Hepatocyte (in vitro differentiated cells): ENCODE results near the gene SPDEF. TPM values are rescaled to one million over a fixed set of nuclear protein-coding genes. Genes with fewer than 3 reads are reported as not detected.

Experiments
- DNase-seq: peaks from one replicate; pipeline ENCODE4 v3.0.0-alpha.2; 2016; ENCODE audit warnings: low spot score
- H2AFZ ChIP-seq: fragments of 200-600 bp; sonication (generic); 2 replicates; pipeline ENCODE4 v1.6.0; 2016; ENCODE audit warnings: antibody characterized with exemption, mild to moderate bottlenecking
- H3K27ac ChIP-seq: fragments of 200-600 bp; sonication (generic); 2 replicates; pipeline ENCODE4 v1.5.1; 2016; ENCODE audit warnings: mild to moderate bottlenecking
- H3K27me3 ChIP-seq: fragments of 200-600 bp; sonication (generic); 2 replicates; pipeline ENCODE4 v1.6.1; 2016
- H3K36me3 ChIP-seq: fragments of 200-600 bp; sonication (generic); replicated peaks from 2 replicates; pipeline ENCODE4 v1.5.1; 2016; ENCODE audit warnings: low read depth; ENCODE audit not compliant: insufficient read depth
- H3K4me1 ChIP-seq: fragments of 200-600 bp; sonication (generic); 2 replicates; pipeline ENCODE4 v1.5.1; 2016; ENCODE audit warnings: mild to moderate bottlenecking, moderate library complexity; ENCODE audit not compliant: insufficient read depth
- H3K4me2 ChIP-seq: fragments of 200-600 bp; sonication (generic); 2 replicates; pipeline ENCODE4 v1.6.0; 2016
- H3K4me3 ChIP-seq: fragments of 200-600 bp; sonication (generic); 2 replicates; pipeline ENCODE4 v1.5.1; 2016; ENCODE audit warnings: mild to moderate bottlenecking
- H3K79me2 ChIP-seq: fragments of 200-600 bp; sonication (generic); 2 replicates; pipeline ENCODE4 v1.6.0; 2017; ENCODE audit warnings: mild to moderate bottlenecking
- H3K9me2 ChIP-seq: fragments of 200-600 bp; sonication (generic); replicated peaks from 2 replicates; pipeline ENCODE4 v1.6.0; 2017; ENCODE audit warnings: mild to moderate bottlenecking; ENCODE audit not compliant: insufficient read depth
- H3K9me3 ChIP-seq: fragments of 200-600 bp; sonication (generic); 2 replicates; pipeline ENCODE4 v1.5.1; 2016; ENCODE audit warnings: low read depth, mild to moderate bottlenecking
- H4K20me1 ChIP-seq: fragments of 200-600 bp; sonication (generic); 2 replicates; pipeline ENCODE4 v1.6.0; 2016; ENCODE audit warnings: mild to moderate bottlenecking; ENCODE audit not compliant: insufficient read depth, poor library complexity, severe bottlenecking
- EZH2 ChIP-seq: fragments of 200-600 bp; sonication (generic); IDR thresholded peaks from 2 replicates; pipeline ENCODE4 v1.6.1; 2016; ENCODE audit warnings: antibody characterized with exemption, mild to moderate bottlenecking, borderline replicate concordance
- EZH2phosphoT487 ChIP-seq: fragments of 200-600 bp; sonication (generic); IDR thresholded peaks from one replicate; pipeline ENCODE4 v1.6.1; 2018; ENCODE audit warnings: antibody characterized with exemption, mild to moderate bottlenecking, low read depth, moderate library complexity; ENCODE audit not compliant: unreplicated experiment, severe bottlenecking
- WGBS: methylation state at CpG from one replicate; pipeline ENCODE4 v1.1.6; 2016; ENCODE audit warnings: low lambda C conversion rate; ENCODE audit errors: missing lambda C conversion rate; 5-methylcytosine and 5-hydroxymethylcytosine counted together
- polyA plus RNA-seq: library from polyadenylated mRNA; unstranded; fragments of >200 nt; fragmentation: Nextera tagmentation; extraction: Ambion mirVana; gene quantifications from 2 replicates; pipeline ENCODE4 v1.2.1, GENCODE V29; 2016
- total RNA-seq: library from RNA; depleted of rRNA; stranded (reverse); fragments of >200 nt; gene quantifications from 2 replicates; pipeline ENCODE4 v1.2.3, GENCODE V29; 2014
- TF ChIP-seq, protein P1 (sequence below): fragments of 200-600 bp; sonication (generic); IDR thresholded peaks from 2 replicates; pipeline ENCODE4 v1.5.1; 2016; ENCODE audit warnings: antibody characterized with exemption, mild to moderate bottlenecking; ENCODE audit not compliant: poor library complexity

SPDEF gene
- total and polyA plus RNA-seq, 2 experiments from 2014 or later, result 0.80 to 1.5 TPM

DNA sequence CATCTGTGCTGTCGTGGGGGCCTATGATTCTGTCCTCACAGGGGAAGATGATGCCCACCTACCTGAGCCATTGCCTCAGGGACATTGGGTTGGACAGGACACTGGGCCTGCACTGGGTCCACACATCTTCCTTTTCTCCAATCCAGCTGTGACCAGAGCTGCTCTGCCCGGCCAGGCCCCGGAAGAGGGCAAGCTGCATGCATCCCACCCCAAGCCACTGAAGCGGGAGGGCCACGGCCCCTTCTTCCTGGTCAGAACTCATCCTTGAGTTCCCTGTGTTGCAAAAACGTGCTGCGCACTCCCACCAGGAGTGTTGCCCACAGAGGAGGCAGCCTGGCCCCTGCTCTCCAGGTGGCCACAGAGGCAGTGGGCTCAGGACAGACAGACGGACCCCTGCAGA lies 38.2 kb downstream of the SPDEF start:
- no peaks in the 10 kb centered on the region for H3K36me3 ChIP-seq
- H3K27ac ChIP-seq, result no peak overlapping the region
- no peak for DNase-seq
- no peak overlapping the region for H3K4me3 ChIP-seq
- no peak overlapping the region for H3K4me2 ChIP-seq
- no peaks in the 10 kb centered on the region for H3K9me2 ChIP-seq
- no peaks in the 10 kb centered on the region for H3K9me3 ChIP-seq
- H2AFZ ChIP-seq, result no peak overlapping the region
- H4K20me1 ChIP-seq, result no peaks in the 10 kb centered on the region
- TF ChIP-seq EZH2 (no peak), EZH2phosphoT487 (no peak)
- TF ChIP-seq, protein P1, sequence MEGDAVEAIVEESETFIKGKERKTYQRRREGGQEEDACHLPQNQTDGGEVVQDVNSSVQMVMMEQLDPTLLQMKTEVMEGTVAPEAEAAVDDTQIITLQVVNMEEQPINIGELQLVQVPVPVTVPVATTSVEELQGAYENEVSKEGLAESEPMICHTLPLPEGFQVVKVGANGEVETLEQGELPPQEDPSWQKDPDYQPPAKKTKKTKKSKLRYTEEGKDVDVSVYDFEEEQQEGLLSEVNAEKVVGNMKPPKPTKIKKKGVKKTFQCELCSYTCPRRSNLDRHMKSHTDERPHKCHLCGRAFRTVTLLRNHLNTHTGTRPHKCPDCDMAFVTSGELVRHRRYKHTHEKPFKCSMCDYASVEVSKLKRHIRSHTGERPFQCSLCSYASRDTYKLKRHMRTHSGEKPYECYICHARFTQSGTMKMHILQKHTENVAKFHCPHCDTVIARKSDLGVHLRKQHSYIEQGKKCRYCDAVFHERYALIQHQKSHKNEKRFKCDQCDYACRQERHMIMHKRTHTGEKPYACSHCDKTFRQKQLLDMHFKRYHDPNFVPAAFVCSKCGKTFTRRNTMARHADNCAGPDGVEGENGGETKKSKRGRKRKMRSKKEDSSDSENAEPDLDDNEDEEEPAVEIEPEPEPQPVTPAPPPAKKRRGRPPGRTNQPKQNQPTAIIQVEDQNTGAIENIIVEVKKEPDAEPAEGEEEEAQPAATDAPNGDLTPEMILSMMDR, result no peak
- no peaks in the 10 kb centered on the region for H3K79me2 ChIP-seq
- WGBS, result 94% methylated on average over 8 of the region's 8 CpGs
- H3K4me1 ChIP-seq, result peaks cover 4% of the 10 kb centered on the region
- H3K27me3 ChIP-seq, result peaks cover 5% of the 10 kb centered on the region

DNA sequence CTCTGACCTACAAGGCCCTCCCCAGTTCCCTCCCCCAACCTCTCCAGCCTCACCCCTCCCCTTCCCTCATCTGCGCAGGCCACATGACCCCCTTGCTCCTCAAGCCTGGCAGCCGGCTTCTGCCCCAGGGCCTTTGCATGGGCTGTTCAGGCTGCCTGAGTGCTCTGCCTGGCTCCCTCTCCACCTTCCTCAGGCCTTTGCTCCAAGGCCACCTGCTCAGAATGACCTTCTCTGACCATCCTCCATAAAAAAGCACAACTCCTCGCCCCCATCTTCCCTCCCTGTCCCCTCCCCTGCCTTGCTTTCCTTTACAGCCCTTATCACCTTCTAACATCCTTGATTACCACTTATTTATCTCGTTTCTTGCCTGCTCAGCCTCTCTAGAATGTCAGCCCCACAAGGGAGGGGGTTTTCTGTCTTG lies 38.7 kb downstream of the SPDEF start:
- Histone ChIP-seq H3K36me3 (no peaks in the 10 kb centered on the region), H3K27me3 (peaks cover 5% of the 10 kb centered on the region), H3K9me2 (no peaks in the 10 kb centered on the region), H3K4me1 (peaks cover 4% of the 10 kb centered on the region), H3K27ac (no peak overlapping the region), H3K4me2 (no peak overlapping the region), H3K4me3 (no peak overlapping the region), H3K79me2 (no peaks in the 10 kb centered on the region), H2AFZ (no peak overlapping the region), H4K20me1 (no peaks in the 10 kb centered on the region), H3K9me3 (no peaks in the 10 kb centered on the region)
- WGBS, result 78% methylated on average over 4 of the region's 4 CpGs
- DNase-seq, result no peak
- TF ChIP-seq EZH2 (no peak), EZH2phosphoT487 (no peak)
- TF ChIP-seq, protein P1, result no peak

DNA sequence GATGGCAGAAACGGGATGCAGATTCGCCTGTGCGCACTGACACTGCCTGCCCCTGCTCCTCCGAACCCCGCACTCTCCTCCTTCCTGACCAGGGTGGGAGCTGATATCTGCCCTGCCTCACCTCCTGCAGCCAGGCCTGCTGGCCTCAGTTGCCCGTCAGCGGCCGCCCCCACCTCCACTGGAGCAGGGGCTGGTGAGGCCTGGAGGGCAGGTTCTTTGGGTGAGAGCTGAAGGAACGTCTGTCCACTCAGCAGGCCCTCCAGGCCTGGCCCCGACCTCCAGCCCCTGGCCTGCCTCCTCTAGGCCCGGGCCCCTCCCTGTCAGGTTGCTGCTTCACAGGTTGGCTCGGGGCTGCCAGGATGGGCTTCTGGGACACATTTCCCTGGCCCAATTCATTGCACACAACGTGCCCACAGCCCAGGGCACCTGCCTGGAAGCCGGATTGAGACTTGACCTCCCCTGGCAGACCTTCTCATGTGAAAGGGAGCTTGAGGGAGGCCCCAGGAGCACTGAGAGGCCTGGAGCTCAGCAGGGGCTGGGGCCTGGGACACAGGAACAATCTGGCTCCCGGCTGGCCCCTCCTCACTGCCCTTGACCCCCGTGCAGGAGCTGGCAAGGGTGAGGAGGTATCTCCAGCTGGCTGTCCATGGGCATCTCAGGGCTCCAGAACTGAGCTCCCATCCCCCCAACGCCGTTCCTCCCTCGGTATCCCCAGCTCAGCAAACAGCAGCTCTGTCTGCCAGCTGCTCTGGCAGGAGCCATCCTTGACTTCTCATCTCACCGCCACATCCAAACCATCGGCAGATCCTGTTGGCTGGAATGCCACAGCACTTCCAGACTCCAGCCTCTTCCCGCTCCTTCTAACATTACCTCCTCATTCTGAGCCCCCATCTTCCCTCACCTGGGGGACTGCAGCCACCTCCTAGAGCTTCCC lies 39.5 kb downstream of the SPDEF start:
- Histone ChIP-seq H3K4me2 (no peak overlapping the region), H3K27me3 (peaks cover 5% of the 10 kb centered on the region), H4K20me1 (no peaks in the 10 kb centered on the region), H2AFZ (no peak overlapping the region), H3K79me2 (no peaks in the 10 kb centered on the region), H3K36me3 (no peaks in the 10 kb centered on the region), H3K27ac (no peak overlapping the region), H3K9me2 (no peaks in the 10 kb centered on the region), H3K4me1 (peaks cover 4% of the 10 kb centered on the region), H3K4me3 (no peak overlapping the region), H3K9me3 (no peaks in the 10 kb centered on the region)
- TF ChIP-seq, protein P1, result no peak
- TF ChIP-seq EZH2phosphoT487 (no peak), EZH2 (no peak)
- DNase-seq, result no peak
- WGBS, result 91% methylated on average over 22 of the region's 22 CpGs
